ENCODE results near the gene IRX6.

Gene IRX6

DNA sequence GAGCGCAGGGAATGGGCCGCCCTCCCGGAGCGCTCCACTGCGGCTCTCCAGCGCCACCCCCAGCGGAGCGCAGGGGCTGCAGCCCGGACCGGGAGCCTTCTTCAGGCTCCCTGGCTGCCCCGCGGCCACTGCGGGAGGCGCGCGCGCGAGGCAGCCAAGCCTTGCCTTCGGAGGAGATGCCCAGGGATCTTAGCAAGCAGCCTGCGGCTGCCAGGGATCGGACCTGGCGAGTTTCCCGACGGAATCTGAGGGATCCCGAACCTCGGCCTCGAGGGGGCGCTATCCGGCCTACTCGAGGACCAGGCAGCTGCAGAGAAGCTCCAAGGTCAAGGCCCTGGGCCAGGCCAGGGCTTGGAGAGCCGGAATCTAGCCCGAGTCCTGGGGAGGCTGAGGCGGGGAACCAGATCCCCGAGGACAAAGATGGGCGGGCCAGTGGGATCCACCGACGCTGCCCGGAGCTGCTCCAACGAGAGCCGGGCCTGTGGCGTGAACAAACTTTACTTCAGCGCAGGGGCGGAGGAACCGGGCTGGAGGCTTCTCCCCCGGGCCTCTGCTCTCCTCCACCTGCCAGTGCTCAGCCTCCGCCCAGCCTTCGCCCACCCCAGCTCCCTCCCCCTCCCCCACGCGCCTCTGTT lies at the start of gene IRX6:
IRX6 (plus strand) TSS at position 567 of the 635 bp plus-strand sequence. CDS start 889 bp downstream, outside the sequence.
- no peak for DNase-seq

DNA sequence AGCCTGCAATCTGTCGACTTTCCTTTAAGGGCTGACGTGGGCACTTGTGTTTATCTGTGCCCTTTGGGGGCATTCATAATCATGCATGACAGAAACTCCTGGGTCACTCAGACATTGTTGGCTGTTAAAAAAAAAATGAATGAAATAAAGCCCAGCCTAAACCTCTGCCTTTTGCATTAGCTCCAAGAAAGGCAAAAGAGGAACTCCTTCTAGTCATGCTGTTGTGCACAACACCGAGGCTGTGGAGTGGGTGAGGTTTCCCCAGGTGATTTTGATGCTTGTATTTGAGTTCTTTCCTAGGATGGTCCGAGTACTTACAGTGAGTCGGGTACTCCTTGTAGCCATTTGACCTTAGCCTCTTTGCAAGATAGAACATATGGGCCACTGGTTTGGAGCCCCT lies 49.6 kb upstream of the IRX6 start:
- no peak for DNase-seq

DNA sequence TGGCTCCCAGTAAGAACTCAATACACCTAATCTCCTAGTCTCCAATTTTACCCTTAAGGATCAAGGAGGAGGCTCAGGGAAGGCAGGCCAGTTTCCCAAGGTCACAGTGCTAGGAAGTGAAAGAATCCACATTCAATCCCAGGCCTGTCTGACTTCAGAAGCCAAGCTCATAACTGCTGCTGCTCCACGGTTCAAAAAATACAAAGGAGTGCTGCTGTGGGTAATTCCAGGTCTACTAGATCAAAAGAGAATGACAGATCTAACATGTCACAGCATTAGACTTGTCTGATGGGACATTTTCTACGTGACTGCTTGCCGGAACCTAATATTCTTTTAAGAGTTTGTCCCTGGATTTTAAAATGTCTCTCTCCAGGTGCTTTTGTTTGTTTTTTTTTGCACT lies 48.8 kb upstream of the IRX6 start:
- no peak for DNase-seq

DNA sequence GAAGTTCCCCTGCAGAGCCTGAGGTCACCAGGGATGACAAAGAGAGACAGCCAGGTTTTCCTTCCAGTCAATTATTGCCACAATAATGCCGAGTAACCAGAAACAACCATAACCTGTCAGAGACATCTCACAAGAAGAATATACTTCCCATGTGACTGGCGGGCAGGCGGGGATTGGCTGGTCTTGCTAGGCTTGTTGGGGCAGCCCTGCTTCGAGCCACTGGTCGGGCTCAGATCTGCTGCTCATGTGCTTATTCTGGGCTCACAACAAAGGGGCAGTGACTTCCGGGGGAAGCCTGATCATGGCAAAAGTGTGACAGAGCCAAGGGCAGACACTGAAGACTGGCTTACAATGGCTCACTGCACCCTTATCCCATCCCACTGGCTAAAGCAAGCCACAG lies 48.1 kb upstream of the IRX6 start:
- no peak for DNase-seq

DNA sequence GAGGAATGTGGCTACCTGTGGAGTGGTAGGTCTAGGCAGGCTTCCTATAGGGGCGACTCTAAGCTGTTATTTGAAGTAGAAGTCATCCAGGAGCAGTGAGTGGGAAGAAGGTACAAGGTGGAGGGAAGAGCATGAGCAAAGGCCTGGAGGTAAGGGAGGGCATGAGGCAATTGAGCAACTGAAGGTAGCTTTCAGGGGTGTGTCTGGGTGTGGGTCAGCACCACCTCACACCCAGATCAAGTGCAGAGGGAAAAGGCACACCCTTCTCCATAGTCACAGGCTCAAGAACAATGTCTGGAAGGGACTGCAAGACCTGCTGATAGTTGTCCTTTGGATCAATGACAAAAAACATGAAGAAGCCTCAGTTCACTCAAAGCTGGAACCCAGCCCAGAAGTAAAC lies 46.5 kb upstream of the IRX6 start:
- no peak for DNase-seq

DNA sequence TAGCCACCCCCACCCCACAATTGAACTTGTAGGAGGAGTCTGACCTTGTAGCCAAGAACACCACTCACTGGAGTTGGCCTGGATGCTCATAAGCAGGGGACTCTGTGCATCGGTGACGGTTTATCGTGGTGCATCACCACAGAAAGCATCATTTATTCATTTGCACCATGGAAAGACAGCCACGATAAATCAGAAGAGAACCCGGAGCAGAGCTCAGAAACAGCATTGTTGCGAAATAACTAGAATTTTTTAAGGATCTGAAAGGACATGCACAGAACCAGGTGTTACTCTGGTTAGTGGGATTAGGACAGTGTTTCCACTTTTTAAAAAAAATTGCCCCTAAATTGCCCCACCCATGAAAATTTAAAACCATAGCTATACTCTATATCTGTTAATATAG lies 44.4 kb upstream of the IRX6 start:
- no peak for DNase-seq

- no peak for DNase-seq
These were observed 43.4 kb upstream of the IRX6 start for GRCh38 chr16:55280587-55280986.

GRCh38 chr16:55282441-55282840 lies 41.6 kb upstream of the IRX6 start:
- no peak for DNase-seq

GRCh38 chr16:55283812-55284717 lies 39.9 kb upstream of the IRX6 start:
- no peak for DNase-seq

DNA sequence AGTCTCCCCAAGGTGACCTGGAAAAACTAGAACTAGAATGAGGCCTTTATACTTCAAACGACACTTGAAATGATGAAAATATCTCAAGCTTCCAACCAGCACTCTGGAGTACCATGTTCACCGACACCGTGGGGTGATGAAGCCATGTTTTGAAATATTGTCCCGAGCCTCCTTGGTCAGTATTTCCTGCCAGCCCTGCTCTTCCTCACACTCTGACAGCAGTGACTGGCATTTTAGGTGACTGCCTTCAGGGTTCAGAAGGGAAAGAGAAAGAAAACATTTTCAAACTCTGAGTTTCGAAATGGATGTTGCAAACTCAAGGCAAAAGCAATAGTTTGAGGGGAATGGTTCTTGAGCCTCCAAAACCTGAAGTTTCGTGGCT lies 39.3 kb upstream of the IRX6 start:
- no peak for DNase-seq

- no peak for DNase-seq
These were observed 38.4 kb upstream of the IRX6 start for GRCh38 chr16:55285586-55285985.

- DNase-seq: no peak
These were observed 34.6 kb upstream of the IRX6 start for GRCh38 chr16:55289353-55289752.

- DNase-seq: no peak
These were observed 32.2 kb upstream of the IRX6 start for GRCh38 chr16:55291847-55292246.

DNA sequence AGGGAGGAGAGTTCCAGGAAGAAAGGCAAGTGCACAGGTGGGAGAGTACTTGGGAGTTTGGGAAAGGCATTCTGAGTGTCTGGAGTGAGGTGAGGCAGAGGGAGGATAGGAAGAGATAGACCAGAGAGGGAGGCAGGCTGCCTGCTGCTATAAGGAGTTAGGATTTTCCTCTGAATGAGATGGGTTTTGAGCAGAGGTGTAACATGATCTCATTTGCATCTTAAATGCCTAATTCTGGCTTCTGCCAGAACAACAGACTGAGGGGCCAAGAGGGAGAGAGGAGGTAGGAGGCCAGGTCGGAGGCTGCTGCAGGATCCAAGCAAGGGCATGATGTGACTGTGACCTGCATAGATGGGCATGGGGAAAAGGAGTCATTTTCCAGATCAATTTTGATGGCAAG lies 31.5 kb upstream of the IRX6 start:
- no peak for DNase-seq

DNA sequence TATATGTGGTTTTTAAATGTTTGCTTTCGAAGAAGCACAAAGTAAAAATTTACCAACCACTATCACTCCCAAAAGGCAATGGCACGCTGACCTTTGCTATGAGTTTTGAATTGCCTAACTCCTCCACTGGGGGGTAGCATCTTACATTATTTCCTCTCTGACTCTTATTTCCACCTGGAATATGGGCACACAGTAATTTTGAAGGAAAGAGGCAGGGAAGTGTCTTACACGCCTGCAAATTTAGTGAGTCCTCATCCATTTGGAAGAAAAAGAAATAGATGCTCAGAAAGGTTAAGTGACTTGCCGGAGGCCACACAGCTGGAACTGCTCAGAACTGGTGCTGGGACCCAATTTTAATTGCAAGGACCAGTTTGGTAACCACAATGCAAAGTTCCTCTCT lies 29.9 kb upstream of the IRX6 start:
- no peak for DNase-seq

- DNase-seq: no peak
These were observed 29.1 kb upstream of the IRX6 start for GRCh38 chr16:55294931-55295342.

DNA sequence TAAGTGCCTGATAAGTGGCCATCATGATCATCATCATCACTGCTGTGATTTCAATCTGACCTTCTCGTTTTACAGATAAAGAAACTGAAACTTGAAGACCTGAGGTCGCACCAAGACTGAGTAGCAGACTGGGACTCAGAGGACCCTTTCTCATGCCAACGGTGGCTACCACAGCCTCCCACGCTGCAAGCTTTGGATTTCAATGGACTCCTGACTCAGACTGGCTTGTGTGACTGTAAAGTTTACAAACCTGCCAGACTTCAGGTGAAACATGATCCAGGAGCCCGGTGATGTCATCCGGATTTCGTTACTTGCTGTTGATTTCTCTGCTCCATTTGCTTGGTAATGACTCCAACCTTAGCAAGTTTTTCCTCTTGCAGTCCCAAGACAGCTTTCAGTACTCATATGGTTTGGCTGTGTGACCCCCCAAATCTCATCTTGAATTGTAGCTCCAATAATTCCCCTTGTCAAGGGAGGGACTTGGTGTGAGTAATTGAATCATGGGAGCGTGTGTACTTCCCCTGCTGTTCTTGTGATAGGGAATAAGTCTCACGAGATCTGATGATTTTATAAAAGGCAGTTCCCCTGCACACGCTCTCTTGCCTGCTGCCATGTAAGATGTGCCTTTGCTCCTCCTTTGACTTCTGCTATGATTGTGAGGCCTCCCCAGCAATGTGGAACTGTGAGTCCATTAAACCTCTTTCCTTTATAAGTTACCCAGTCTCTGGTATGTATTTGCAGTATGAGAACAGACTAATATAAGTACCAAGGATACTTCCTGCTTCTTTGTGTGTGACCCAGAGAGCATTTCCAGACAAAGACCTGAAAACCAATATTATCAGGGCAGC lies 26.7 kb upstream of the IRX6 start:
- DNase-seq: no peak

GRCh38 chr16:55297910-55298479 lies 26.0 kb upstream of the IRX6 start:
- DNase-seq: no peak

DNA sequence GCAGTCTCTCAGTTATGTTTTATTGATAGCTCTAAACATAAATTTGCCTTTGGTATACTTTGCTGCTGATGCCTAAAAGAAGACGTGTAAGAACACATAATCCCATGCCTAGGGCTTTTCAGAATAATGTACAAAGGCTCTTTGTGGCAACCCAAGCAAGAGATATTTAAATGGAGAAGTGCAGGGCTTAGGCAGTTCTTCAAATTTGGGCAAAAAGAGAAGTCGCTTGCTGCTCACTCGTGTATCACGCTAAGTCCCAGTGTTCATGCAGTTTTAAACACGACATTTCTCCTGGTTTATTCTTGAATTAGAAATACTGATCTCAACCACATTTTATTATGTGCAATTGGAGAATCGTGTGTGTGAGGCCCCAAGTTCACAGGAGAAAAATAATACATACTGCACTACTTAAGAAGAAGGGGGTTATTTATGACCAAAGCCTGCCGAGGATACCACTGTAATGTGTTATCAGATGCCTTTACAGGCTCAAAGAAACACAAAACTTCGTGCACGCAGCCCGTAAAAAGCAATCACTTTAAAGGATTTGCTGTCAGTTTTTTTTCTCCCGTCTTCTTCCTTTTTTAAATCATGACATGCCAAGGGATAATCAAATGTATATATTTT lies 22.5 kb upstream of the IRX6 start:
- DNase-seq: no peak

DNA sequence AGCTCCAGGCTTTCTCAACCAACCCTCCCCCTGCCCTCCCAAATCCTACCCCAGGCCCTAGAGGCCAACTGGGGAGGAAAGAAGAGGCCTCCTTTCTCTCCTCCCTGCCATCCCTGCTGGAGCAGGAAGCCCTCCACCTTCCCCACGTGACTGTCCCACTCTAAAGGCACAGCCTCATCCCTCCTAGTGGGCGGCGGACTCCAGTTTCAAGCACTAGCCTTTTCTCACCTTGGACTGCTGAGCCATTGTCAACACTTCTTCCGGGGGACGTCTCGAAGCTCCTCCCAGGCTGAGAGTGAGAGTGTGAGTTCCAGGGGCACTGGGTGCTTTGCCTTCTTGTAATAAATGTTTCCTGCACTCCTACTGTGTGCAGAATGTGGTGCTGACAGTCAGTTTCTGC lies 21.4 kb upstream of the IRX6 start:
- DNase-seq: no peak

- no peak for DNase-seq
These were observed 15.0 kb upstream of the IRX6 start for GRCh38 chr16:55308973-55309372.

- no peak for DNase-seq
These were observed 1.7 kb upstream of the IRX6 start for GRCh38 chr16:55322327-55322726.
